ENCODE data around the gene MYO1E. TPM values are rescaled to one million over a fixed set of nuclear protein-coding genes. Genes with fewer than 3 reads are reported as not detected.

Gene MYO1E
- total RNA-seq, 2 experiments from 2014 or later = 1.5 to 26.5 TPM

DNA sequence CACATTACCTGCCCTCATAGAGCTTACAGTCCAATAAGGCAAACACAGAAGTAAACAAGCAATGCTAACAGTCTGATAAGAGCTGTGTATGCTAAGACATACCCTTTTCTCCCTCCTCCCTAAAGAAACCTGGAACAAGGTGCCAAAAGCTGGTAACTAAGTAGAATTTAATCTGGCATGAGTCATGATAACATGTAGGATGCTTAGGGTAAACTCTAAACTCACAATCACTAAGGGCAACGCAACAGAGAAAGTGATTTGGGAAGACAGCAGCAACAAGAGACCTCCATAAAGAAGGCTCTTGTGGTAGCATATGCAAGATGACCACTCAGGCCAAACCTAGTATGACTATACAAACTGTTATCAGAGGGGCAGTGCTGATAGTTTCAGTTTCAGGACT is 55.5 kb downstream of the MYO1E start:
- no peak overlapping the region for H3K4me3 ChIP-seq (ENCODE audit: low read depth, low read length, poor library complexity, severe bottlenecking)
- no peak overlapping the region for H3K4me2 ChIP-seq (ENCODE audit: low read length)
- no peaks in the 10 kb centered on the region for H3K4me1 ChIP-seq (ENCODE audit: insufficient read depth, low read length, poor library complexity, severe bottlenecking)
- no TSS peak for BruUV-seq (replicated peaks)
- H2AFZ ChIP-seq (ENCODE audit: low read length) = no peak overlapping the region
- ChIA-PET POLR2A (no interaction called here), CTCF (ENCODE audit: unreplicated experiment) (no interaction called here)
- DNase-seq (ENCODE audit: low spot score) = no peak
- H3K27ac ChIP-seq (ENCODE audit: low read depth, low read length, poor library complexity, severe bottlenecking) = no peak overlapping the region
- TF ChIP-seq, protein P1, sequence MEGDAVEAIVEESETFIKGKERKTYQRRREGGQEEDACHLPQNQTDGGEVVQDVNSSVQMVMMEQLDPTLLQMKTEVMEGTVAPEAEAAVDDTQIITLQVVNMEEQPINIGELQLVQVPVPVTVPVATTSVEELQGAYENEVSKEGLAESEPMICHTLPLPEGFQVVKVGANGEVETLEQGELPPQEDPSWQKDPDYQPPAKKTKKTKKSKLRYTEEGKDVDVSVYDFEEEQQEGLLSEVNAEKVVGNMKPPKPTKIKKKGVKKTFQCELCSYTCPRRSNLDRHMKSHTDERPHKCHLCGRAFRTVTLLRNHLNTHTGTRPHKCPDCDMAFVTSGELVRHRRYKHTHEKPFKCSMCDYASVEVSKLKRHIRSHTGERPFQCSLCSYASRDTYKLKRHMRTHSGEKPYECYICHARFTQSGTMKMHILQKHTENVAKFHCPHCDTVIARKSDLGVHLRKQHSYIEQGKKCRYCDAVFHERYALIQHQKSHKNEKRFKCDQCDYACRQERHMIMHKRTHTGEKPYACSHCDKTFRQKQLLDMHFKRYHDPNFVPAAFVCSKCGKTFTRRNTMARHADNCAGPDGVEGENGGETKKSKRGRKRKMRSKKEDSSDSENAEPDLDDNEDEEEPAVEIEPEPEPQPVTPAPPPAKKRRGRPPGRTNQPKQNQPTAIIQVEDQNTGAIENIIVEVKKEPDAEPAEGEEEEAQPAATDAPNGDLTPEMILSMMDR (conservative IDR thresholded peaks at IDR 0.05; ENCODE audit: low read length) = no peak
- no peak for TF ChIP-seq EZH2phosphoT487 (IDR thresholded peaks at IDR 0.05; ENCODE audit: borderline replicate concordance, low read depth, low read length)
- intact Hi-C loops (cut with micrococcal nuclease; ENCODE audit: unreplicated experiment) = no loop called here
- no peaks in the 10 kb centered on the region for H4K20me1 ChIP-seq (ENCODE audit: insufficient read depth, low read length)
- no peaks in the 10 kb centered on the region for H3K9me2 ChIP-seq (ENCODE audit: insufficient read depth, low read length)
- H3K9me3 ChIP-seq (ENCODE audit: low read length) = 0 out of 2 replicates have a peak, but pooled peaks cover 3% of the 10 kb centered on the region
- H3K36me3 ChIP-seq (ENCODE audit: insufficient read depth, low read length) = no peaks in the 10 kb centered on the region
- H3K79me2 ChIP-seq (ENCODE audit: insufficient read depth, low read depth, low read length) = no peaks in the 10 kb centered on the region

DNA sequence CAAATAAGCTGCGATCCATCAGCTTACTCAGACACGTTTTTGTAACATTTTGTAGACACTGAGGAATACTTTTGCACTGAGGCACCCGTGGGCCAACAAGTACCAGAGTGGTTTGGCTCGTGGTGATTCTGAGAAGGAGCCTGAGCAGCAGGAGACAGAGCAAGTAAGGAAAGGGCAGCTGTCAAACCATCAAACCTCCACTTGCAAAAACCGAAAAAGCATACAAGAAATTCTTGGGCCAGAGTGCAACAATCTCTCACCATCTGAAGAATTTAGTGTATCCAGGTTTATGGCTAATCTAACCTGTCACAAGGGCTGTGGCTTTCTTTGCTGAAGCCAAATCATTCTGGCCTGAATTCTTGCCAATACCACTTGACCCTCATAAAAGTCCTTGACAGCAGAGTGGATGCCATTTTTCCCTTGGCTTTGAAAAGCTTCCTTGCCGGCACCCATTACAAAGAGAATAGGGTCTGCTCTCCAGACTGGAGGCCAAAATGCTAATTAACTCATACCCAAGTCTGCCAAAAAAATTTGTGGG is 56.7 kb downstream of the MYO1E start:
- TF ChIP-seq EZH2phosphoT487 (IDR thresholded peaks at IDR 0.05; ENCODE audit: borderline replicate concordance, low read depth, low read length) = no peak
- TF ChIP-seq, protein P1 (conservative IDR thresholded peaks at IDR 0.05; ENCODE audit: low read length) = no peak
- Histone ChIP-seq H4K20me1 (ENCODE audit: insufficient read depth, low read length) (no peaks in the 10 kb centered on the region), H3K9me2 (ENCODE audit: insufficient read depth, low read length) (no peaks in the 10 kb centered on the region), H3K4me2 (ENCODE audit: low read length) (no peak overlapping the region), H3K79me2 (ENCODE audit: insufficient read depth, low read depth, low read length) (no peaks in the 10 kb centered on the region), H3K9me3 (ENCODE audit: low read length) (0 out of 2 replicates have a peak, but pooled peaks cover 3% of the 10 kb centered on the region), H3K4me3 (ENCODE audit: low read depth, low read length, poor library complexity, severe bottlenecking) (no peak overlapping the region), H2AFZ (ENCODE audit: low read length) (no peak overlapping the region), H3K4me1 (ENCODE audit: insufficient read depth, low read length, poor library complexity, severe bottlenecking) (no peaks in the 10 kb centered on the region), H3K27ac (ENCODE audit: low read depth, low read length, poor library complexity, severe bottlenecking) (no peak overlapping the region), H3K36me3 (ENCODE audit: insufficient read depth, low read length) (no peaks in the 10 kb centered on the region)
- no peak for DNase-seq (ENCODE audit: low spot score)
- ChIA-PET CTCF (ENCODE audit: unreplicated experiment) (no interaction called here), POLR2A (interaction anchor here (0.7 to 1.0 kb wide), 2 partner anchors 47 to 68 kb away, joined by 3 to 4 read pairs; no protein-coding TSS in a partner anchor)
- BruUV-seq (replicated peaks) = no TSS peak
- intact Hi-C loops (cut with micrococcal nuclease; ENCODE audit: unreplicated experiment) = no loop called here

DNA sequence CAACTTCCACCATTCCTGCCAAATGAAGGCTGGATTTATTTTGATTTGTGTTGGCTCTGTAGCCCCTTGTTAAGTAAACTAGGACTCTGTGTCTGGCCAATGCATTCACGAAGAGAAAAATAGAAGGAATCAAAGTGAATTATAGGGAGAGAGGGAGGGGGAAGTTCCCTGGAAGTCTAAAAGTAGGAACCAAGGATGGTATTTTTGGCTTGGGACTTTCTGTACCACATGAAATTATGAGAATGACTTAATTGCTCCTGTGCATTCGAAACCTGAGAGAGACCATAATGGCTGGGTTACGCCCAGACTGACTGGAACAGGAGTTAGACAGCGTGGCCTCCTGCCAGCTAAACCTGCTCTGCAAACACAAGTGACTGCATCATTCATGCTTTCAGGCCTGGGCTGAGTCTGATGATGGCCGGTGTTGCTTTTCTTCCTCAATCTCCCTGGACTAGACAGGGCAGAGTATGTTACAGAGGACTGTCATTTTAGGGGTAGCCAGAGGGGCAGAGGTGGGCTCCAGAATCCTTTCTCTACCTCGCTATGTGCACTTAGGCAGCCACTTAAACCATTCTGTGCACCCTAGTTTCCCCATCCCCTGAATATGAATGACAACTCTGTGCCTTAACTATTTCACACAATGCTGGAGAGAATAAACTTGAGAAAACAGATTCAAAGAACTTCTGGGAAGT is 58.9 kb downstream of the MYO1E start:
- Histone ChIP-seq H3K4me2 (ENCODE audit: low read length) (no peak overlapping the region), H2AFZ (ENCODE audit: low read length) (no peak overlapping the region), H3K27ac (ENCODE audit: low read depth, low read length, poor library complexity, severe bottlenecking) (no peak overlapping the region), H3K4me3 (ENCODE audit: low read depth, low read length, poor library complexity, severe bottlenecking) (no peak overlapping the region), H3K9me3 (ENCODE audit: low read length) (no peaks in the 10 kb centered on the region), H3K4me1 (ENCODE audit: insufficient read depth, low read length, poor library complexity, severe bottlenecking) (no peaks in the 10 kb centered on the region), H4K20me1 (ENCODE audit: insufficient read depth, low read length) (no peaks in the 10 kb centered on the region), H3K9me2 (ENCODE audit: insufficient read depth, low read length) (no peaks in the 10 kb centered on the region), H3K36me3 (ENCODE audit: insufficient read depth, low read length) (no peaks in the 10 kb centered on the region), H3K79me2 (ENCODE audit: insufficient read depth, low read depth, low read length) (no peaks in the 10 kb centered on the region)
- no peak for DNase-seq (ENCODE audit: low spot score)
- intact Hi-C loops (cut with micrococcal nuclease; ENCODE audit: unreplicated experiment) = no loop called here
- BruUV-seq (replicated peaks) = no TSS peak
- TF ChIP-seq, protein P1 (conservative IDR thresholded peaks at IDR 0.05; ENCODE audit: low read length) = no peak
- no peak for TF ChIP-seq EZH2phosphoT487 (IDR thresholded peaks at IDR 0.05; ENCODE audit: borderline replicate concordance, low read depth, low read length)
- ChIA-PET POLR2A (interaction anchor here (1.2 kb wide), 1 partner anchor 13 kb away, joined by 5 read pairs; no protein-coding TSS in a partner anchor), CTCF (ENCODE audit: unreplicated experiment) (no interaction called here)

All from OCI-LY7 (cell line).